Endothelial cell of umbilical vein (primary cell): ENCODE measurements around the gene C20orf202.

Source experiments
- CTCF ChIP-seq, 2 donors: IDR thresholded peaks; 1 replicate in 1 of 2; 2 replicates in 1 of 2; pipeline ENCODE4 v1.5.1; 2011; ENCODE audit warnings: low read length in 2 of 2, mild to moderate bottlenecking in 2 of 2, moderate library complexity in 2 of 2, control low read depth in 1 of 2, inconsistent platforms in 1 of 2, low read depth in 1 of 2; ENCODE audit not compliant: insufficient read depth in 1 of 2; ENCODE audit errors: extremely low read depth in 1 of 2
- GATA2 ChIP-seq: IDR thresholded peaks from 2 replicates; pipeline ENCODE4 v1.7.0; 2011; ENCODE audit warnings: low read depth, mild to moderate bottlenecking, moderate library complexity, mixed read lengths, low read length; ENCODE audit not compliant: insufficient read length, insufficient read depth

GRCh38 chr20:1224205-1224890 lies 21.1 kb downstream of the C20orf202 start:
- TF ChIP-seq CTCF (IDR thresholded peaks at IDR 0.05; ENCODE audit: extremely low read depth in 1 of 2, insufficient read depth in 1 of 2, low read depth in 1 of 2, low read length in 2 of 2) (no peak), GATA2 (no peak)
